Measurements from ENCODE around the gene OLA1.

Gene OLA1

DNA sequence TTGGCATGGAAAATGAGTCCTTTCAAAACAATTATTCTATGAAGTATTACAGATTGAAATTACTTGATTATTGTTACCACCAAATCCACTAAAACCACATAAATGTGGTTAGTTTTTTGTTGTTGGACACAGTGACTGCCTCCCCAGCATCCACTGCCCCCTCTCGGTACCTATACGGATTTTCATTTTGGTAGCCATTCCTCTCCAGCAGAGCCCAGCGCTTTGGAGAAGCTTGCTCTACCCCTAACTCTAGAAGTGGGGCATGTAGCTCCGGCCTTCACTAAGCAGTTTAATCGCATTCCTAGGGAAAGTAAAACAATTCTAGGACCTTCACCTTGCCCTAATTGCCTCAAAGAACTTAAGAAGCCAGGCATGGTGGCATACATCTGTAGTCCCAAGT lies 24.2 kb downstream of the OLA1 start:
- DNase-seq: no peak

DNA sequence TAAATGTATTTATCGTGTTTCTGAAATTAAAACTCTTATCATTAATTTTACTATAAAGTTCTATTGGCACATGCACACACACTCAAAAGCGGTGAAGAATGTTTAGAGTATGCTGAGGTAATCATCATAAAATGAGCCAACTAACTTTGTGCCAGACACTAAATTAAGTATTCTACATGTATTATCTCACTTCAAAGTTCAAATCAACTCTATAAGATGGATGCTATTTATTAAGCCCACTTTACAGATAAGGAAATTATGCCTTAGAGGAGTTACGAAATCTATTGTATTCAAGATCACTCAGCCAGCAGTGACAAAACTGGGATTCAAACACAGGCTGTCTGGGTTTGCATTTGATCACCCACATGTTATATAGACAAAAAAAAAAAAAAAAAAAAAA lies 24.9 kb downstream of the OLA1 start:
- no peak for DNase-seq

DNA sequence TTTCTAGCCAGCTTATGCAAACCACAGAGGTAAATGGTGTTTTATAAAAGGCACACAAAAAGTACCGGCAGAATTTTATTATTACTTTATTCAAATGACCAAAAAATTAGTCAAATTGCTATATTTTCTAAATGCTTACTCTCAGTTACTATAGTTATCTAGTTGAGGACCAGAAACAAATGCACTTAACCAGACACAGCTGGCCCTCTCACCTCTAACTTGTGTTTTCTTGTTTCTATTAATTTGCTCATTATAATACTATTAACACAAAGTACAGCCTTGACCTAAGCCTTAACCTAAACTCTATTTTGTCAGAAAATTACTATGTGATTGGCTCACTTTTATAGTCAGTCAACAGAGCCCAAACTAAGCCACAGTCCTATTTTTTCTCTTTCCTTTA lies 26.2 kb downstream of the OLA1 start:
- DNase-seq: no peak

DNA sequence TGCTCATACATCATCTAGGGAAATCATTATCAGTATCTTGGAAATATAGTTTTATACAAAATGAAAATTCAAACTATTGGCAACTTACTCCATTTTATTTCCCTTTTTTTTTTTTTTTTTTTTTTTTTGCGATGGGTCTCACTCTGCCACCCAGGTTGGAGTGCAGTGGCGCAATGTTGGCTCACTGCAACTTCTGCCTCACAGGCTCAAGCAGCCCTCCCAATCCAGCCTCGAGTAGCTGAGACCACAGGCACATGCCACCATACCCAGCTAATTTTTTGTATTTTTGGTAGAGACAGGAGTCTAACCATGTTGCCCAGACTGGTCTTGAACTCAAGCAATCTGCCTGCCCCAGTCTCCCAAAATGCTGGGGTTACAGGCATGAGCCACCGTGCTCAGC lies 29.0 kb downstream of the OLA1 start:
- no peak for DNase-seq

DNA sequence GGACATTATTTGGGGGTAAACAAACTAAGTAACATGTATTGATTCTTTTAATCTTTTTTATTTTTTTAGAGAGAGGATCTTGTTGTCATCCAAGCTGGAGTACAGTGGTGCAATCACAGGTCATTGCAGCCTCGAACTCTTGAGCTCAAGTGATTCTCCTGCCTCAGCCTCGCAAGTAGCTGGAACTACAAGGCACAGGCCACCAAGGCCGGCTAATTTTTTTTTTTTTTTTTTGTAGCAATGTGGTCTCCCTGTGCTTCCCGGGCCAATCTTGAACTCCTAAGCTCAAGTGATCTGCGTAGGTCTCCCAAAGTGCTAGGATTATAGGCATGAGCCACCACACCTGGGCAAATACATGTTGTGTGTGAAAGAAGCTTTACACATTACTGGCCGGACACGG lies 29.6 kb downstream of the OLA1 start:
- no peak for DNase-seq

DNA sequence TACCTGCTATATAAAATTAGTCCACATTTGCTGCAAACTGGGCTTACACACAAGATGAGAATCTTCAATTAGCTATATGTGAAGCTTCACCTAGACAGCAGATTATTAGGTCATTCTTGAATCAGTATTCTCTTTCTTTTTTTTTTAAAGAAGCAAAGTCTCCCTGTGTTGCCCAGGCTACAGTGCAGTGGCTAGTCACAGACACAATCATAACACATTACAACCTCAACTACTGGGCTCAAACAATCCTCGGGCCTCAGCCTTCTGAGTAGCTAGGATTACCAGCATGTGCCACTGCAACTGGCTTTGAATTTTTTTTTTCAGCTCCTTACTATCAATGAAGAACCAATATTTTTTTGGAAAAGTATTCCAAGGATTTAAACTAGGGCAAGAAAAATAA lies 30.5 kb downstream of the OLA1 start:
- DNase-seq: no peak

DNA sequence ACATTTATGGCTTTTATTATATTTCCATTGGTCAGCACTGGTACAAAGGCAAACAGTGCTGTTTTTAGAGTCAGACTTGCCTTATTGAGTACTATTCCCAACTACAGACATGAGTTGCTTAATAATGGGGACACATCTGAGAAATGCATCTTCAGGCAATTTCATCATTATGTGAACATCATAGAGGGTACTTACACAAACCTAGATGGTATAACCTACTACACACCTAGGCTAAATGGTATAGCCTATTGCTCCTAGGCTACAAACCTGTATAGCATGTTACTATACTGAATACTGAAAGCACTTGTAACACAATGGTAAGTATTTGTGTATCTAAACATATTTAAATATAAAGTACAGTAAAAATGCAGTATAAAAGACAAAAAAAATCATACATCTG lies 36.4 kb downstream of the OLA1 start:
- DNase-seq: no peak

DNA sequence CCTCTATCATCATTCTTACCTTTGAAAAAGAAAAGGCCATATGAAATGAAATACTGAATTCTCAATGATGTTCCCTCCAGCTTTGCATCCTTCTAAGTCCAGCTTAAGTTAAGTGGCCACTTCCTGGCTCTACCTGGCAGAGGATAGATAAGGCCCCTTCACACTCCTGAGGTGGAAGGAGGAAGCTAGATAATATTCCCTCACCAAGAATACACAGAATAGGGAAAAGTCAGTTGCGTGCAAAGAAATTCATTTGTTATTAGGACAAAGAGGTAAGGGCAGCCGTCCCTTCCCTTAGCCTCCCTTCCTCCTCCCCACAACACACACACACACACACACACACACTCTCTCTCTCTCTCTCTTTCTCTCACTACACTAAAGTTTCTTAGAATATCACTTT lies 37.5 kb downstream of the OLA1 start:
- DNase-seq: no peak

DNA sequence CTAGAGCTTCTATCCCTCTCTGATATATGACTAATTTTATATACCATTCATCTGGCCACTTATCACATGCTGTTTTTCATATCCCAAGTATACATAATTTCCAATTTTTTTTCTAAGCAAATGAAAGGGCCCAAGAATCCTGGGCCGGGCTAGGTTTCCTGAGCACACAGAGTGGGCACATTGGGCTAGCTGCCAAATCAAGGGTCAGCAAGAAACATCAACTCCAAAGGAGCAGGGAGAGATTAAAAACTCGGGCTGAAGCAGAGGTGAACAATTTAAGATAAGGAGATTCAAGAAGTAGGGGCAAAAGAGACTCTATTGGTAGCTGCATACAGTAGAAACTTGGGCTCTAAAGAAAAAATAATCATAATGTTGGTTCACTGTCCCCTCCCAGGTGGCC lies 39.0 kb downstream of the OLA1 start:
- DNase-seq: no peak

DNA sequence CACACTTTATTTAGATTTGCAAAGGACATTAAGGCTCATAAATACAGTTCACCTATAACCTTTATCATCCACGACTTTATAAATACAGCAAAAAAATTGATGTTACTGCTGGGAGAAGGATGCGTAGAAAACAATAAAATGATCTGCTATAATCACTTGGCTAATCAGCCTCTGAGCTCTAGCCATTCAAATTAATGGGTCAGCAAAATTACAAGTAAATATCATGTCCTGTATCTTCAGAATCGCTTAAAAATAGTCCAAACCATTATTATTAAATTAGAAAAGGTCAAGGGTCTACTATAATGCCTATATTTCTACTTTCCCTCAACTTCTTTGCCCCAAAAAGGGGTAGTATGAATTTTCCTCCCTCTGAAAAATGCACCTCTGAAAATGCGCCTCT lies 40.3 kb downstream of the OLA1 start:
- no peak for DNase-seq

DNA sequence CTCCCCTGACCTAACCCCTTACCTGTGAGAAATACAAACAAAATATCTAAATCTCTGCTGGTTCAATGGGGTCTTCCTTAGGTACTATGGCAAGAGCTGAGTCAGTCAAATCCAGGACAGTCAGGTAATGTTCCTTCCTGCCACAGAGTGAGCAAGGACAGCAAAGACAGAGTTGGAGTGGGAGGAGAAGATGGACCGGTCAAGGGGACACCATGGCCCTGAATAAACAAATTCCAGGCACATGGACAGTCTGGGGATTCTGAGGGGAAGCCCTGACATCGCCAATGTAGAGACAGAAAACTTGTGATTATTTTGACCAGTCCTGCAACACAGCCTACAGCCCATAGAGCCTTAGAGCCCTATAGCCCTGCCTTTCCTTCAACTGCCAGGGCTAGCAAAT lies 42.8 kb downstream of the OLA1 start:
- DNase-seq: no peak

DNA sequence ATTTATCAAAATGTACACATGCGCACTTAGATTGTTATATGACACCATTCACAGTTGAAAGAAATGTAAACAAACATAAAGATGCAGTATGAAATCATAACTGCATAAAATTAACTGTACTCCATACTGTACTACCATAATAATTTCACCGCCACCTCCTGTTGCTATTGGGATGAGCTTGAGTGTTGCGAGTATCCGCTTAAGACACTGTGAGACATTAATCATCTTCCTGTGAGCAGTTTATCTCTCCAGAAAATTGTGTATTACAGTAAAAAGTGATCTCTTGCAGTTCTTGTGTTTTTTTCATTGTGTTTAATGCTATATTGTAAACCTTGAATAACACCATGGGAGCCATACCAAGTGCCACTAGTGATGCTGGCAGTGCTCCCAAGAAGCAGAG lies 46.1 kb downstream of the OLA1 start:
- DNase-seq: no peak

DNA sequence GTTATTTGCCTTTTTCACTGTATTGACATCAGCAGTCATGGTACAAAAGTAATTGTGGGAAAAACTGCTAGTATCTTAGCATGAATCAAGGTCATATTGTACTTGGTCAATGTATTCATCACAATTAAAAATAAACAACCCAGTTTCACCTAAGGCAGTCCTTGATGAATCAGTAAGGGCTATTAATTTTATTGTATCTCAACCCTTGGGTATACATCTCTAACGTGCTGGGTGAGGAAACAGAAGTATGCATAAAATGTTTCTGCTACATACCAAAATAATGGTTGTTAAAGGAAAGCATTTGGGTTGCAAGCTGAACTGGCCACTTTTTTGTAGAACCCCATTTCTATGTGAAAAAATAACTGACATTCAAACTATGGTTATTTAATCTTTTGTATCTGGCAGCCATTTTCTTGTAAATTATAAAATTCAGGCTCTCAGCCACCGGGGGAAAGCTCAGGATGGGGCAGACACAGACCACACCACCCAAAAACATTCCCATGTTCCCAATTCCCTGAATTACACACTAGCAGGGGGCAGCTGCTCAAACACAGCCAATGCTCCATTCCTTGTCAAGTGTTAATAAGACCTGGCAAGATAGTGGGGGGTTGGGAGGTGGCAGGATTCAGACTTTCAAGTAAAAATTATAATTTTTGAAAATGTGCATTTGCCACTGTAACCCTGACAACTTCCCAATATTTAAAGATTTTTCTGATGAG lies 49.3 kb downstream of the OLA1 start:
- no peak for DNase-seq

DNA sequence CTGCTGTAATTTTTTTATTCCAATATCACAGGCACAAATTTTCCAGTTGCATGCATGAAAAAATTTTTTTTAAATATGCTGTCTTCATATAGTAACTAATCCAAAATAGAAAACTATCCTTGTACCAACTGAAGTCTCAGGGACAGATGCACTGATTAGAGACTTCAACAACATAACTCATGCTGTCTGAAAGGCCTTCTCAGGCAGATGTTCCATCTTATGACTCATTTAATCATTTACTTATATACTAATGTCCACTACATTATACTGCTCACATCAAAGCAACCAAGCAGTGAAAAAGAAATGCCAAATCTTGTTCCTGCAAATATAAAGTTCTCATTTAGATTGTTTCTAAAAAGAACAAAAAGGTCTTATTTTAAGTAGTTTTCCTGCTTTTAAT lies 53.1 kb downstream of the OLA1 start:
- no peak for DNase-seq

DNA sequence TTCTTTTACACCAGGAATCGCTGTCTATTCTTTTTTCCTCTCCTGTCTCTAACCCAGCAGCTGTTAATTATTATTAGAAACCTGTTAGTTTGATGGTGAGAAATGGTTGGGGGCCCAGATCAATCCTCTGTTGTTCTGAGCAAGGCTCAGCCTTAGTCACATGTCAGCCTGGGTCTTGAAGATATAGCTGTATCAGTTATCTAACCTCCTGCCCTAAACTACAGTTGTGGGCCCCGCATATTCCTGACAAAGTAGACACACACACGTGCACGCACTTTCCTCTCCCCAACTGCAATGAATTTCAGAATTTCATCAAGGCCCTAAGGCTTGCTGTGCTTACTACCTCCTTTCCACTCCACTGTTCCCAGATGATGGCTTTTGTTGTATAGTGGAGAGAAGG lies 54.6 kb downstream of the OLA1 start:
- no peak for DNase-seq

DNA sequence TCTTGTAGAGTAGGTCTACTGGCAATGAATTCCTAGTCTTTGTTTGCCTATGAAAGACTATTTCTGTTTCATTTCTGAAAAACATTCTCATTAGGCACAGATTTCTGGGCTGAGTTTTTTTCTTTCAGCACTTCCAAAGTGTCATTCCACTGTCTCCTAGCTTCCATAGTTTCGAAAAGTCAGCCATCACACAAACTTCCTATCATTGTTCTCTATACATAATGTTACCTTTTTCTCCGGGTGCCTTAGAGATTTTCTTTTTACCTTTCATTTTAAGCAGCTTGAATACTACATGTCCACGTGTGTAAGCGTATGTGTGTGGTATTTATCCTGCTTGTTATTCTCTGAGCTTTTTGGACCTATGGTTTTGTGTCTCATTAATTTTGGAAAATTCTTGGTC lies 55.7 kb downstream of the OLA1 start:
- DNase-seq: no peak

DNA sequence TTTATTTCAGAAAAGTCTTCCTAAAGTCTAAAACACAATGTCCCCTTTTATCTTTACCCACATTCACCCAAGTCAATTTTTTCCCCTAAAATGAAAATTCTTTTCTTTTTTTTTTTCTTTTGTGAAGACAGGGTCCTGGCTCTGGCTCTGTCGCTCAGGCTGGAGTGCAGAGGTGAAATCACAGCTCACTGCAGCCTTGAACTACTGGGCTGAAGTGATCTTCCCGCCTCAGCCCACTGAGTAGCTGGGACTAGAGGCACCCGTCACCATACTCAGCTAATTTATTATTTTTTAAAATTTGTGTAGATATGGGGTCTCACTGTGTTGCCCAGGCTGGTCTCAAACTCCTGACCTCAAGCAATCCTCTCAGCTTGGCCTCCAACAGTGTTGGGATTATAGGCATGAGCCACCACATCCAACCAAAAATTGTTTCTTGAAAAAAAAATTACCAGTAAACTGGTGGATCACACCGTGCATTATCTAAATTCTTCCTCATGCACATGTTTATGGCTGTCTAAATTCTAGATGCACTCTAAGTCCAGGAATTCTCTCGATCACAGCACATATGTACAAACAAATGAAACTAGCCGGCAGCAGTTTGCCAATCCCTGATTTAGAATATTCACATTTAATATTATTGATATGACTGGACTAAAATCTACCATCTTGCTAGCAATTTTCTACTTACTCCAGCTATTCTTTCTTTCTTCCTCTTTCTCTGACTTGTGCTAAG lies 56.8 kb downstream of the OLA1 start:
- no peak for DNase-seq

DNA sequence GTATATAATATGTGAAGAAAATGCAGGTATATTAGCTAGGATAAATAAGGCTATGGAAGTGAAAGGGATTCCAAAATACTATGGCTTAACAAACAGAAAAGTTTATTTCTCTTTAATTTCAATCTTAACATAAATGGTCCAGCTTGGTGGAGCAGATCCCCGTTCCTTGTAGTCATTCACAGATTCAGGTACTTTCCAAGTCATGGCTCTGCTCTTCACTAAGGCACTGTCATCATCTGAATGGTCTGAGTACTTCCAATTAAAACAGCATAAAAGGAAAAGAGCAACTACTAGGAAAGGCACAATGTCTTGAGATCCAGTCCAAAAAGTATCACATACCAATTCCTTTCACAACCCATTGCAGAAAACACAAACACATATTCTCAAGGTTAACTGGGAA lies 63.4 kb downstream of the OLA1 start:
- no peak for DNase-seq

DNA sequence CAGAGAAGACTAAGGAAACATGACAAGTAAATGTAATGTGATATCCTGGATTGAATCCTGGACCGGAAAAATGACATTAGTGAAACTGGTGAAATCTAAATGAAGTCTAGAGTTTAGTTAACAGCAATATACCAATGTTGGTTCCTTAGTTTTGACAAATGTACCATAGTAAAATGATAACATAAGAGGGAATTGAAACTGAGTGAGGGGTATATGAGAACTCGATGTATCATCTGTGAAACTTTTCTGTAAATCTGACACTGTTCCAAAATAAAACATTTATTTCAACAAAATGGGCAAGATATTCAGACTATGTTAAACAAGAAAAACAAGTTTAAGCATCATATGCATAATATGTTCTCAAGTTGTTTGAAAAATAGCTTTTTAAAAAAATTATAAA lies 63.8 kb downstream of the OLA1 start:
- DNase-seq: no peak

DNA sequence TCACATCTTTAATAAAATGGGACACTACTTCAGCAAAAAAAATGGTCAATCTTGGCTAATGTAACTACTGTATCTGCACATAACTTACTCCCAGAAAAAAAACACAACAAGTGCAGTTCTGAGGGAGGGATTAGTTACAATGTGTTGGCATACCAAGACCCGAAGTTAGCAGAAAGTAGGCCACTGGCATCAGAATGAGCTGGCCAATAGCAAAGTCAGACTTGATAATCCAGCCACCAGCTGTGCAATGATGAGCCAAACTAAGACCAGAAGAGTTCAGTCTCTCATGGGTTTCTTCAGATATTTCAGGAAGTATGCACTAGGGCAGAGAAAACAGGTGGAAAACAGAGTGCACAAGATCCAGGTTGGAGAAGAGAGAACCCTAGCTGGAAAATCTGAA lies 65.3 kb downstream of the OLA1 start:
- DNase-seq: no peak

DNA sequence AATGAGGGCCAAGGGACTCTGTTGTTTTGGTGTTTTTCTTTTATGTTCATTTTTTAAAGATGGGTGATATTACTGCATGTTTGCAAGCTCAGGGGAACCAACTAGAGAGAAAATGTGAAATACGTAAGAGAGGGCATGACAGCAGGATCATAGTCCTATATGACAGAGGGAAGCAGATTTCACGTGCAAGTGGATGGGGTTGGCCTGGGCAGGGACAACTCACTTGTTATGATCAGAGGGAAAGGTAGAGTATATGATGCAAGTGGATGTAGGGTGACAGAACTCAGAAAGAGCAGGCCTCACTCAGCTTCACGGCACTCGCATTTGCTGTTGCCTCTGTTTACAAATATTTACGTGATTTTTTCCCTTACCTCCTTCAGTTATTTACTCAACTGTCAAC lies 67.0 kb downstream of the OLA1 start:
- no peak for DNase-seq

DNA sequence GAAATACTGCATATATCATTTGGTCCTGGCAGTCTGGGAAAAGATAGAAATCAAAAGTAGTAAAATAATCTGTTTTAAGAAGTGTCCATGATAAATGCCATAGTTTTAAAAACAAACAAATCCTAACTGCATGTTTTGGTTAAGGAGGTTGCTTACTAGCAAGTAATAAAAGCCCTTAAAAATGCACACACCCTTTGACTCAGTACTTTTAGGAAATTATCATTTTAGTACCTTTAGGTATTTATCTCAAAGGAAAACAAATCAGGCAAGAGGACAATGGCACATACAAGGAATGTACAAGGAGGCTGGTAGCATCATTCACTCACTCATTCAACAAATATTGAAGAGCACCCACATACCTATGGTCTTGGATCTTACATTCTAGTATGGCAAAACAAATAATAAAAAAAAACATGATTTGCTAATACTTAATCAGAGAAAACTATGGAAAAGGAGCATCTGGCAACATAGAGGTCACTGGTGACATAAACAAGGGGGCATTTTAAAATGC lies 67.6 kb downstream of the OLA1 start:
- no peak for DNase-seq

DNA sequence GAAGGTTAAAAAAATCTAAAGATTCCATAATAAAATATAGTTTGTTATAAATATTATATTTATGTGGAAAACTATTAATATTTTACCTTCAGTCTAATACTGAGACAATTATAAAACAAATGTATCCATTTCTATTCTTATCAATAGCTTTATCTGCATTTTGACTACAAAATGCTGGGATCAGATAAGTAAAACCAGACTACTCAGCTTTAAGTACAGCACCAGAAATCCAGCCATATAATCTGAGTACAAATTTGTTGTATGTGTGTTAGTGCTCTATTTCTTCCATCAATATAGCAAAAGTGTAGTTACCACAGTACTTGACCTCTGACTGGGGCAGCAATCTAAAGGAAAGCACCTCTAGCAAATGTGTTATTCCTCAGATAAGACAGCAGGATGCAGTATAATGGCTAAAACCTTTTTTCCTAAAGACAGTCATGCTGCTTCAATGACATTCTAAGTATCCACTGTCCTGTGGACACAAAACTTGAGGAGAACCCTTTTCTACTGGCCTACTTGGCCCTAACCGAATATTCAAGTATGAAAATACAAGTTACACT lies 68.1 kb downstream of the OLA1 start:
- DNase-seq: no peak

DNA sequence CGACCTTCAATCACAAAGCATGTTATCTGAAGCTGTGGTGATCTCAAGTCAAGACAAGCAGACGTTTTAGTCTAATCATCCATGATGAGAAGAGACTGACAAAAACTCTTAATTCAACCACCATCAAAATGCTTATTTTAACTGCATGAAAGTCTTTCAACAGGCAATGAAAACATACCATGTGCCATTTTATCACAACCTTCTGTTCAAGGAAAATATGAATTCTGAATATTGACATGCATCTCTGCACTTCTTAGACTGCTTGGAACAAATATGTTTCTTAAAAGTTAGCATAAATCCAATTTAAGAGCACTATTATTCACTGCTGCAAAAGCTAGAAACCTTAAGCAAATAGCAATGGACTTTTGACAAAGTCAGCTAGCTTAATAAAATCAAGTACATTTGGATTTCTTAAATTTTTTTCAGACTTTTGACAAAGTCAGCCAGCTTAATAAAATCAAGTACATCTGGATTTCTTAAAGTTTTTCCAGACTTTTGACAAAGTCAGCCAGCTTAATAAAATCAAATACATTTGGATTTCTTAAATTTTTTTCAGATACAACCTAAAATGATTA lies 70.9 kb downstream of the OLA1 start:
- no peak for DNase-seq

Data from NCI-H187 treated with DMSO at 0.1 percent for 48 hours (cell line).